ENCODE data around the gene SPATS2. TPM values are rescaled to one million over a fixed set of nuclear protein-coding genes. Genes with fewer than 3 reads are reported as not detected.

The SPATS2 gene
- total RNA-seq, 1 donor from 2014 or later = 43.9 TPM

GRCh38 chr12:49559011-49559675, 191.9 kb downstream of the SPATS2 start:
- H3K27ac Mint-ChIP-seq (ENCODE audit: unreplicated experiment) = no peak overlapping the region
- no peak for TF ChIP-seq CTCF (IDR thresholded peaks at IDR 0.05; ENCODE audit: partially characterized antibody, unreplicated experiment)
- DNase-seq = no peak
- H3K4me3 Mint-ChIP-seq (ENCODE audit: unreplicated experiment) = no peak overlapping the region
- peaks cover 7% of the 10 kb centered on the region for H3K27me3 Mint-ChIP-seq (ENCODE audit: unreplicated experiment)
- peaks cover 13% of the 10 kb centered on the region for H3K36me3 Mint-ChIP-seq (ENCODE audit: unreplicated experiment)
- H3K4me1 Mint-ChIP-seq (ENCODE audit: low read depth, unreplicated experiment) = peaks cover 18% of the 10 kb centered on the region
- H3K9me3 Mint-ChIP-seq (ENCODE audit: unreplicated experiment) = peaks cover 8% of the 10 kb centered on the region

GRCh38 chr12:49560695-49561094, 193.4 kb downstream of the SPATS2 start:
- Mint-ChIP-seq H3K9me3 (ENCODE audit: unreplicated experiment) (peaks cover 8% of the 10 kb centered on the region), H3K4me3 (ENCODE audit: unreplicated experiment) (no peak overlapping the region), H3K4me1 (ENCODE audit: low read depth, unreplicated experiment) (peaks cover 21% of the 10 kb centered on the region), H3K27ac (ENCODE audit: unreplicated experiment) (no peak overlapping the region), H3K27me3 (ENCODE audit: unreplicated experiment) (peaks cover 7% of the 10 kb centered on the region), H3K36me3 (ENCODE audit: unreplicated experiment) (peaks cover 13% of the 10 kb centered on the region)
- no peak for TF ChIP-seq CTCF (IDR thresholded peaks at IDR 0.05; ENCODE audit: partially characterized antibody, unreplicated experiment)
- DNase-seq = no peak

- peaks cover 13% of the 10 kb centered on the region for H3K36me3 Mint-ChIP-seq (ENCODE audit: unreplicated experiment)
- peaks cover 5% of the 10 kb centered on the region for H3K9me3 Mint-ChIP-seq (ENCODE audit: unreplicated experiment)
- DNase-seq = no peak
- TF ChIP-seq CTCF (IDR thresholded peaks at IDR 0.05; ENCODE audit: partially characterized antibody, unreplicated experiment) = no peak
- peak overlapping the region; percentile 78 for H3K27ac Mint-ChIP-seq (ENCODE audit: unreplicated experiment)
- peaks cover 7% of the 10 kb centered on the region for H3K27me3 Mint-ChIP-seq (ENCODE audit: unreplicated experiment)
- H3K4me1 Mint-ChIP-seq (ENCODE audit: low read depth, unreplicated experiment) = peaks cover 26% of the 10 kb centered on the region
- peak overlapping the region; percentile 77 for H3K4me3 Mint-ChIP-seq (ENCODE audit: unreplicated experiment)
Observed at GRCh38 chr12:49562233-49562632, 195.0 kb downstream of the SPATS2 start.

- peaks cover 13% of the 10 kb centered on the region for H3K36me3 Mint-ChIP-seq (ENCODE audit: unreplicated experiment)
- TF ChIP-seq CTCF (IDR thresholded peaks at IDR 0.05; ENCODE audit: partially characterized antibody, unreplicated experiment) = no peak
- peaks cover 9% of the 10 kb centered on the region for H3K27me3 Mint-ChIP-seq (ENCODE audit: unreplicated experiment)
- no peak for DNase-seq
- H3K9me3 Mint-ChIP-seq (ENCODE audit: unreplicated experiment) = peaks cover 9% of the 10 kb centered on the region
- H3K27ac Mint-ChIP-seq (ENCODE audit: unreplicated experiment) = peak overlapping the region; percentile 77
- H3K4me1 Mint-ChIP-seq (ENCODE audit: low read depth, unreplicated experiment) = peaks cover 26% of the 10 kb centered on the region
- H3K4me3 Mint-ChIP-seq (ENCODE audit: unreplicated experiment) = peak overlapping the region; percentile 77
Observed at GRCh38 chr12:49562831-49563230, 195.6 kb downstream of the SPATS2 start.

GRCh38 chr12:49563951-49564685, 196.9 kb downstream of the SPATS2 start:
- peaks cover 13% of the 10 kb centered on the region for H3K36me3 Mint-ChIP-seq (ENCODE audit: unreplicated experiment)
- DNase-seq = no peak
- no peak overlapping the region for H3K27ac Mint-ChIP-seq (ENCODE audit: unreplicated experiment)
- peaks cover 10% of the 10 kb centered on the region for H3K27me3 Mint-ChIP-seq (ENCODE audit: unreplicated experiment)
- H3K4me1 Mint-ChIP-seq (ENCODE audit: low read depth, unreplicated experiment) = peaks cover 31% of the 10 kb centered on the region
- H3K4me3 Mint-ChIP-seq (ENCODE audit: unreplicated experiment) = no peak overlapping the region
- H3K9me3 Mint-ChIP-seq (ENCODE audit: unreplicated experiment) = peaks cover 11% of the 10 kb centered on the region
- no peak for TF ChIP-seq CTCF (IDR thresholded peaks at IDR 0.05; ENCODE audit: partially characterized antibody, unreplicated experiment)
